ENCODE results near the gene CD8B2. TPM values are rescaled to one million over a fixed set of nuclear protein-coding genes. Genes with fewer than 3 reads are reported as not detected.
"Not testable (repeated sequence)": the region's sequence is repeated elsewhere in the genome, so short reads cannot be mapped to it uniquely, and the experiment has no call there.

CD8B2 gene
- not detected in 2 replicates for total RNA-seq (2014; rRNA removed; shearing (Covaris generic); ENCODE audit: low replicate concordance)

DNA sequence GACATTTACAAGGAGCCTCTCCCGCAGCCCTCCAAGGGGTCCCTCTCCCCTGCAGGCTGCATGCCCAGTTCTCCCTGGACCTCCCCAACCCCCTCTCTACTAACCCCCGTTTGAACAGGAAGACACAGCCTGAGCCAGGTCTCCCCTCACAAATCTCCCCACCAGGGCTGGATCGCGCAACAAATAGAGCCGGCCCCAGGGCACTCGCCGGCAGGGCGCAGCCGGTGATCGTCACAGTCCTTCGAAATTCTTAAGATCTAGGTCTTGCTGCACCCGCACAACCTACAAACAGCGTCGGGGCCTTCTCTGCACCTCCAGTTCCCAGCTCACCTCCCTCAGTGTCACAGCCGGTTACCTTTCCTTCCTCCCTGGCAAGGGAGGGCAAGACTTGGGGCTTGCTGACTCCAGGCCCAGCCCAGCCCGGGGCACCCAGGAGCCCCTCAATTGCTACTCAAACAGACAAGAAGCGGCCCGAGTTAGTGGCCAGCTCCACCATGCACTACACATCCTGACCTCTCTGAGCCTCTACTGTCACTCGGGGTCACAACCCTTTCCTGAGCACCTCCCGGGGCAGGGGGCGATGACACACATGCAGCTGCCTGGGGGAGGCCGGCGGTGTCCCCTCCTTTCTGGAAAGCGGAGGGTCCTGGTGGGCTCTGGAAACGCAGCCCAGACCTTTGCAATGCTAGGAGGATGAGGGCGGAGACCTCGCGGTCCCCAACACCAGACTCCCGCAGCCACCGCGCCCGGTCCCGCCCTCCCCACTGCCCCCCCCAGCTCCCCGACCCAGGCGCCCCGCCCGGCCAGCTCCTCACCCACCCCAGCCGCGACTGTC, at the start of gene CD8B2:
CD8B2 (plus strand) TSS at position 814 of the 835 bp plus-strand sequence. CDS start 63 bp downstream, outside the sequence.
- H3K4me3 ChIP-seq, DNase-seq, H3K27me3 ChIP-seq, H3K9me3 ChIP-seq, H3K36me3 ChIP-seq: not testable (repeated sequence)

DNA sequence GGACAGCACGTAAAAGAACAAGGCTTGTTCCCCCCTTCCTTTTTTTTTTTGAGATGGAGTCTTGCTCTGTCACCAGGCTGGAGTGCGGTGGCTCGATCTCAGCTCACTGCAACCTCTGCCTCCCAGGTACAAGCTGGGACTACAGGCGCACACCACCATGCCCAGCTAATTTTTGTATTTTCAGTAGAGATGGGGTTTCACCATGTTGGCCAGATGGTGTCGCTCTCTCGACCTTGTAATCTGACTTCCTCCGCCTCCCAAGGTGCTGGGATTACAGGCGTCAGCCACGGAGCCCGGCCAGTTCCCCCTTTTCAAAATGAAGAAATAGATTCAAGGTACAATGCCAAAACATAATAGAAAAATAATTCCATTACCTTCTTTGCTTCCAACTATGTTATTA, 25.3 kb upstream of the CD8B2 start:
- H3K27me3 ChIP-seq, H3K4me3 ChIP-seq, H3K36me3 ChIP-seq, DNase-seq, H3K9me3 ChIP-seq: not testable (repeated sequence)

DNA sequence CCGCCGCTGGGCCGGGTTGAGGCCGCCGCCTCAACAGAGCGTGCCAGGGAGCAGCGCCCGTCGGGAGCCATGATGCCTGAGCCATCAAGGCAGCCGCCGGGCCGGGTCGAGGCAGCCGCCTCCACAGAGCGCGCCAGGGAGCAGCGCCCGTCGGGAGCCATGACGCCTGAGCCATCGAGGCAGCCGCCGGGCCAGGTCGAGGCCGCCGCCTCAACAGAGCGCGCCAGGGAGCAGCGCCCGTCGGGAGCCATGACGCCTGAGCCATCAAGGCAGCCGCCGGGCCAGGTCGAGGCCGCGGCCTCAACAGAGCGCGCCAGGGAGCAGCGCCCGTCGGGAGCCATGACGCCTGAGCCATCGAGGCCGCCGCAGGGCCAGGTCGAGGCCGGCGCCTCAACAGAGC, 19.6 kb upstream of the CD8B2 start:
- not testable (repeated sequence) for H3K4me3 ChIP-seq, DNase-seq, H3K36me3 ChIP-seq, H3K9me3 ChIP-seq, H3K27me3 ChIP-seq

DNA sequence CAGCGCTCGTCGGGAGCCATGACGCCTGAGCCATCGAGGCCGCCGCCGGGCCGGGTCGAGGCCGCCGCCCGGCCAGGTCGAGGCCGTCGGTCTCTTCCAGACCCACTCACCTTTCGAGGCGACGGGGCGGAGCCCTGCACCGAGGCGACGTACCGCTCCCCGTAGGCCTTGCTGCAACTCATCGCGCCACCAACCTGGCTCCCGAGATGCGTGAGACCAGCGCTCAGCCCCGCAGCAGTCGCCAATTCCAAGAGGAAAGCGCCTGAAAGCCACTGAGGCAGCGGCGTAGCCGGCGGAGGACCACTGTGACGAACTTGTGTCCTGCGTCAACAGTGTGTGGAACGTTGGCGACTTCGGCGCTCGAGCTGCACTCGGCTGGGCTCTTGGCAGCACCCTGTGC, 19.1 kb upstream of the CD8B2 start, which contains the start of gene RGPD3:
RGPD3 (minus strand) TSS at position 307 of the 400 bp plus-strand sequence; CDS start at position 182, 125 bp downstream.
- H3K4me3 ChIP-seq, DNase-seq, H3K27me3 ChIP-seq, H3K9me3 ChIP-seq, H3K36me3 ChIP-seq: not testable (repeated sequence)

DNA sequence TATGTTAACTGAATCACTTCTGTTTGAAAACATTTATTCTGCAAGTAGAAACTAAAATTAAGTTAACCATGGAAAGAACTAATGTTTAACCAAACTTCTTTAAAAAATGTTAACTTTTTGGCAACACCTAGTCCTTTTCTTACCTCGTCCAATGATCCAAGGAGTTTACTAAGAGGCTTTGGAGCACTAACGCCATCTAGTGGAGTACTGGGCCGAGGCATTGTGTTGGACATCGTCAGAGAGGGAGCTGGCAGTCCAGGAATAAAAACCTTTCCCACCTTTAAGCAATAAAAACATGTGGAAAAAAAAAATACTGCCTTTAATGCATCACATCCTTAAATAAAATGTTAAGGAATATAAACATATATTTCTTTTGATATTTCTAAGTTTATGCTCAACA, 16.5 kb upstream of the CD8B2 start:
- not testable (repeated sequence) for H3K36me3 ChIP-seq, H3K4me3 ChIP-seq, H3K27me3 ChIP-seq, H3K9me3 ChIP-seq
- DNase-seq, result peak; percentile 26

DNA sequence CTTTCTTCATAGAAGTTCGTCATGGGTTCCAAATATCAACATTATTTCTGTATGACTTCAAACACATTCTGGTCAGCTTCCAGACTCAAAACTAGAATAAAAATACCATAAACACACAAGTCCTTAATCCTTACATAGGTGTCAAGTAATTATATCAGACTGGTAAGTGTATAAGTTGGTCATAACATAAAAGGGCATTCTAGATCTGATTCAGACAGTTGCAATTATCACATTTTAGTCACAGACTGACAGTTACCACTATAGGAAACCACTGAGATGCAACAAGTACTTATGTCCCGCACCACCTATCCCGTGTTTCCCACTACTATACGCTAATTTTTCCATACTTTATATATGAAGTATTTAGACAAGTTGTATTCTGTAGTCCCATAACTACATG, 9.5 kb upstream of the CD8B2 start:
- not testable (repeated sequence) for H3K9me3 ChIP-seq, DNase-seq, H3K27me3 ChIP-seq, H3K4me3 ChIP-seq, H3K36me3 ChIP-seq

DNA sequence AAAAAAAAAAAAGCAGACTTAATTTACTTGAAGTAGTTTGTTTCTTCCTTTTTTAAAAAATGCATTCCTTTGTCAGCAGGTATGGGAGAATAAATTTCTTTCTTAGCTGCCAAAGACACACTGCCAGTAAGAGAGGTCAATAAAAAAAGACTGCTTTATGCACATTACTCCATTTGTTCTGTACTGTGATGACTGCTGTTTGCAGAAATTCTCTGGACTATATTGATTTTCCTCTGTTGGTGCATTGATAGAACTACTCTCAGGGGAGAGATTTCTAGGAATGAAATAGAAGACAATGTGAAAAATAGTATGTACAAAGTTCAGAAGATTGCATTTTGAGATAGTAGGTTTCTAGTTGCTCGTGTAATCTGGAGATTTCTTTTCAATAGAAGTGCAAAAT, 7.6 kb upstream of the CD8B2 start:
- H3K36me3 ChIP-seq, DNase-seq: not testable (repeated sequence)

DNA sequence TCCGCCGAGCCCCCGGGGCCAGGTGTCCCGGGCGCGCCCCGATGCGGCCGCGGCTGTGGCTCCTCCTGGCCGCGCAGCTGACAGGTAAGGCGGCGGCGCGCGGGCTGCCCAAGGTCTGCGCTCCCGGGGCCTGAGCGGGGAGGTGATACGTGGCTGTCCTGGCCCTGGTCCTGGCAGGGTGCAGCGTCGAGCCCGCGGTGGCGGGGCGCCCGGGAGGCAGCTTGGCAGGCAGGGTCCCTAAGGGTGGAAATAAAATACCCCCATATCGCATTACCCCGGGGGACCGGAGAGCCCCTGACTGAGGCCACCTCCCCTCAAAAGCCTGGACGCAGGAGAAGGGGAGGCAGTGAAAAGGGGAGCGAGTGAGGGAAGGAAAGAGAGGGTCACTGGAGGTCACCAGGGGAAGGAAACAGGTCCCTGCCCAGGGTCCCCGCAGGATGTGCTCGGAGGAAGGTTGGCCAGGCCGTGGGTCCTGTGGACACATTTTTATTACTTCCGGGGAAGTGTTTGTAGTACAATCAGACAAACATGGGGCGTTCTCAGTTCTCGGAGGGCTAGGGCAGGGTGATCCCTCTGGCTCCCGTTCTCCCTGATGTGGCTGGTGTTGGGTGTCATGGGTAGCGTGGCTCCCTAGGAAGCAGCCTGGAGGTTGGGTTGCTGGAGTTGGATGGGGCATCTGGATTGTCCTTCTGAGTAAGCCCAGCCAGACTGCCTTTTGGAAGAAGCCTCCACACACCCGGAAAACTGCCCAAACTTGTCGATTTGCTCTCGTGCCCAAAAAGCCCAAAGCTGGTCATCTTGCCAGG, 425 bp downstream of the CD8B2 start:
- not testable (repeated sequence) for H3K36me3 ChIP-seq, H3K9me3 ChIP-seq, H3K4me3 ChIP-seq, H3K27me3 ChIP-seq
- peak; percentile 13 for DNase-seq

More for the DNA sequence above, 7.6 kb upstream of the CD8B2 start:
- H3K9me3 ChIP-seq, H3K27me3 ChIP-seq, H3K4me3 ChIP-seq: not testable (repeated sequence)

DNA sequence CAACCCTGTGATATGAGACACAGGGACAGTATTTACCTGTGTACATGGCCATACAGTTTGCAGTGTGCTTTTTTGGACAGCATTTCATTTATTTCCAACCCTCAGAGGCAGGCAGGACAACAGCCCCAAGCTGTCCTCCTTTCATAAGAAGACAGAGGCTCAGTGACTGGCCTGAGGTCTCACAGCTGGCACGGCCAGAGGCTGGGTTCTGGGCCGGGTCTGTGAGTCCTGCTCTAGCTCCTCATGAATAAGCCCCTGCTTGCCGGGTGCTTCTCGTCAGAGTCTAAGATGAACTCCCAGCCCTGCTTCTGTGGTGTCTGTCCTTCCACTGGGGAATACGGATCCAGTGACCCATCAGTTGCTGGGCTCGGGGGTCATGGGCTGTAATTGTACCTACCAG, 2.5 kb downstream of the CD8B2 start:
- not testable (repeated sequence) for DNase-seq, H3K36me3 ChIP-seq

DNA sequence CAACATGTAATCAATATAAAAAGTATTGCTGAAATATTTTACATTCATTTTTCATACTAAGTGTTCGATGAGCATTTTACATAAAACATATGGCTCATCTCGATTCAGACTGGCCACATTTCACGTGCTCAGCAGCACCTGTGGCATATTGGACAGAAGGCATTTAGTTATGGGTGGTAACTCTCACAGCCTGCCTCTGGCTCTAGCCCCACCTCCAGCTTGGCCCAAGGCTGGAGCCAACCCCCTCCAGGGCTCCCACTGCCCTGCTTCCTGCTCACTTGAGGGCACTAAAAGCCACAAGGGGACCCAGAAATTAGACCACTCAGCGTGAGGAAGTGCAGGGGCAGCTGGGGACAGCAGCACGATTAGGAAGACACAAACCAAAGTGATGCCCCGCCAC, 5.2 kb downstream of the CD8B2 start:
- not testable (repeated sequence) for H3K27me3 ChIP-seq, H3K9me3 ChIP-seq, DNase-seq, H3K36me3 ChIP-seq, H3K4me3 ChIP-seq

More for the DNA sequence above, 2.5 kb downstream of the CD8B2 start:
- not testable (repeated sequence) for H3K9me3 ChIP-seq, H3K4me3 ChIP-seq, H3K27me3 ChIP-seq

DNA sequence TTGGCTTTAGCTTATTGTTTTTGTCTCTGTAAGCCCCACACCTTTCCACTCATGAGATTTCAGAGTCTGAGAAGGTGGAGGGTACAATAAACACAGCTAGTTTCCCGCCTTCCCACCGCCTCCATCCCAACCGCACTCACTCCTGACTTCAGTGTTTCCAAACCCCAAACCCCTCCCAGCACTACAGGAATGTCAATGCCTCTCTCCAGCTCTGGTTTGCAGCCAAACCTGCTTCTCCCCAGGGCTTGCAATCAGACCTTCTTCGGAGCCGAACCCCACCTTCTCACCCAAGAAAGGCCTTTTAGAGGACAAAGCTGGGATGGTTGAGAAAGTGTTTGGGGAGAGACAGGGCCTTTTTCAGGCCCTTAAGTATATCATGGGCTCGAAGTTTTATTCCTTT, 5.7 kb downstream of the CD8B2 start:
- not testable (repeated sequence) for H3K27me3 ChIP-seq, DNase-seq, H3K9me3 ChIP-seq, H3K36me3 ChIP-seq, H3K4me3 ChIP-seq

DNA sequence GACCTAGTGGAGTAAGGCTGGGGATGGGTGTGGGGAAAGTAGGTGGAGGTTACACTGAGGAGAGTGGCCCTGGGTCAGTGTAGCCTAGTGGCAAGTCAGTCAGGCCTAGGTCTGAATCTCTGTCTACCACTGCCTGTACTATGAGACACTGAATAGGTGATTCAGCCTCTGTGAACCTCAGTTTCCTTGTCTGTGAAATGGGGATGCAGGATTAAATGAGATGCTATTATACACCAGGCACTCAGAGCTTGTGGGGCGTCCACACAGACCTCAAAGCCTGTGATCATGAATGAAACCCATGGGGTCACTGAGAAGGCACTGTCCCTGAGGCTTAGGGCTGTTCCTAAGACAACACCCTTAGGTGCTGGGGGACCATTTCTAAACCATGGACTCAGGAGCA, 11.4 kb downstream of the CD8B2 start:
- not testable (repeated sequence) for H3K4me3 ChIP-seq, H3K27me3 ChIP-seq, H3K36me3 ChIP-seq, DNase-seq, H3K9me3 ChIP-seq

DNA sequence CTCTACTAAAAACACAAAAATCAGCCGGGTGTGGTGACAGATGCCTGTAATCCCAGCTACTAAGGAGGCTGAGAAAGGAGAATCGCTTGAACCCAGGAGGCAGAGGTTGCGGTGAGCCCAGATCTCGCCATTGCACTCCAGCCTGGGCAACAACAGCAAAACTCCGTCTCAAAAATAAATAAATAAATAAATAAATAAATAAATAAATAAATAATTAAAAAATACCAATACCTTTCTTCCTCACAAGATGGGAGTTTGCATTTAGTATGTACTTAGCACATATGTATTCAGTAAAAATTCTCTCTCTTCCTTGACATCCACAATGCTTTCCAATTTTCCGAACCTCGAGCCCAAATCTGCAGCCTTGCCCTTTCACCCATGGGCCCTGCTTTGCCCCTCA, 13.2 kb downstream of the CD8B2 start:
- H3K9me3 ChIP-seq, H3K27me3 ChIP-seq, H3K36me3 ChIP-seq, H3K4me3 ChIP-seq, DNase-seq: not testable (repeated sequence)

DNA sequence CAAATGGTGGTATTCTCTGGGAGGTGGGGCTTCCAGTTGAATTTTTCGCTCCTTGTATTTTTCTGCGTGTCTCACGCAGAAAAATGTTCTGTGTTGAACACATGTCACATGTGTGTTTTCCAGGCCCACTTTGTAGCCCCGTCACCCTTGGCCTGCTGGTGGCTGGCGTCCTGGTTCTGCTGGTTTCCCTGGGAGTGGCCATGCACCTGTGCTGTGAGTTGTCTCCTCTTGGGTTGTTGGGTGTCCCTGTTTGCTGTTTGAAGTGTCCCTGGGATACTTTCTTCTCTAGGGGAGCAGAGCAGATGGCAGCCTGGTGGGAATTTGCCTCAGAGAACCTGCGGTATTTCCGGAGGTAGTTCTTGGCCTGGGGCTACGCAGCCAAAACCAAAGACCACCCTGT, 15.2 kb downstream of the CD8B2 start:
- not testable (repeated sequence) for H3K36me3 ChIP-seq, DNase-seq, H3K4me3 ChIP-seq, H3K9me3 ChIP-seq, H3K27me3 ChIP-seq

DNA sequence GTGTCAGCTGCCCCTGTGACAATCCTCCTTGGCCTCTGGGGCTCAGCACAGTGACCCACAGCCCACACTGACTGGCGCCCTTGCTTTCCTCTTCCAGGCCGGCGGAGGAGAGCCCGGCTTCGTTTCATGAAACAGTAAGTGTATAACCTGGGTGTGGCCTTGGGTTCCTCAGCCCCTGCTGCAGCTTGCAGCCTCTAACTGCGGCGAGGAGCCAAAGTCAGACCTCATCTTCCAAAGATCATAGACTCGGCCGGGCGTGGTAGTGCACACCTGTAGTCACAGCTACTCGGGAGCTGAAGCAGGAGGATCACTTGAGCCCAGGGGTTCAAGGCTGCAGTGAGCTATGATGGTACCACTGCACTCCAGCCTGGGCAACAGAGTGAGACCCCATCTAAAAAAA, 17.0 kb downstream of the CD8B2 start:
- not testable (repeated sequence) for H3K9me3 ChIP-seq, H3K4me3 ChIP-seq, H3K27me3 ChIP-seq, H3K36me3 ChIP-seq, DNase-seq

DNA sequence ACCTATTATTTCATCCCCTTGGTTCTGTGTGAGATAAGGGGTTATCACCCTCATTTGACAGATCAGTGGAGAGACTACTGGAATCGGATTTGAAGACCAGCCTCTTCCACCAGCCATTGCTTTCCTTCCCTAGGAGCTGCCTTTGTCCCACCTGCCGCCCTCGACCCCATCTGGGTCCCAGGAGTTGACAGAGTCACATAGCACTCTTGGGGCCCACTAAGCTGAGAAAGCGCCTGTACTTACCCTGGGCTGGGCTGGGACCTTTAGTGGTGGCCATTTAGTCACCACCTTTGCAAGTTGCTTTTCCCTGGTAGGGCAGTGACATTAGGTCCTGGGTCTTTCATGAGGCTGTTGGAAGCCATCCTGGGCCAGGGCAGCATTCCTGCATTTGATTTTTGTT, 17.6 kb downstream of the CD8B2 start:
- not testable (repeated sequence) for H3K4me3 ChIP-seq, H3K9me3 ChIP-seq, H3K27me3 ChIP-seq, DNase-seq, H3K36me3 ChIP-seq

DNA sequence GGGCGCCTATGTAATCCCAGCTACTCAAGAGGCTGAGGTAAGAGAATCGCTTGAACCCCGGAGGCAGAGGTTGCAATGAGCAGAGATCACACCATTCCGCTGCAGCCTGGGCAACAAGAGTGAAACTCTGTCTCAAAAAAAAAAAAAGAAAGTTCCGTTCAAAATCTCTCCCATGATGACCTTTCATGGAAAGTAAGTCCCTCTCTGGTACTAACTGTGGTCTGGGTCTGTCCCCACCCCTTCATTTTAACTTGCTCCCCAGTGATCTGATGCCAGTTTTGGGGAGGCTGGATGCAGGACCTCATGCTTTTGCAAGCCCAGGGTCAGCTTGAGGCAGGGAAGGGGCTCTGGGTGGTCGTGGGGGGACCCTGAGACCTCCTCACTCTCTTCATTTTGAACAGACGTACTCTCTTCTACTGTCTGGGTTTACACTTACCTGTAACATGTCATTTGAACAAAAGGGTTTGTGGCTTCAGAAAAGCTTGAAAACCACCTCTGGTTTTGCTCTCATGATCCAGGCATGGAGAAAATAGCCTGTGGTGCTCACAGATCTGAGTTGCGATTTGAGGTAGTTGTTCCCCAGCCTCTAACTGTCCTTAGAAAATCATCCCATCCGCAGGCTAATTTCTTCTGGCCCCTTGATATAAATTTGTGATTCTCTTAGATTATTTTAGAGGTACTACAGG, 19.0 kb downstream of the CD8B2 start:
- not testable (repeated sequence) for DNase-seq, H3K36me3 ChIP-seq, H3K27me3 ChIP-seq

More for the DNA sequence above, 19.0 kb downstream of the CD8B2 start:
- not testable (repeated sequence) for H3K9me3 ChIP-seq, H3K4me3 ChIP-seq

All from MG63 (cell line).